K562 (cell line): Measurements from ENCODE around the gene POMGNT1. TPM values are rescaled to one million over a fixed set of nuclear protein-coding genes. Genes with fewer than 3 reads are reported as not detected.
A peak's percentile ranks its signal among the peaks of the same experiment; 100 is the strongest.

ENCODE experiments used
- ATF3 ChIP-seq, 2 experiments: fragments of 450-650 bp in 1 of 2; sonication (generic) in 1 of 2; formaldehyde crosslinking in 1 of 2; IDR thresholded peaks in 1 of 2; conservative IDR thresholded peaks in 1 of 2; 2 replicates each; pipeline versions ENCODE4 v1.6.1 to v1.8.1; 2016 to 2023; ENCODE audit warnings: mild to moderate bottlenecking in 2 of 2, moderate library complexity in 2 of 2, inconsistent platforms in 1 of 2, missing genetic modification reagents in 1 of 2
- BRD4 ChIP-seq: fragments of 200-600 bp; sonication (generic); IDR thresholded peaks from 2 replicates; pipeline ENCODE4 v1.6.1; 2017; ENCODE audit warnings: inconsistent platforms
- BRD9 ChIP-seq: fragments of 450-650 bp; IDR thresholded peaks from 2 replicates; pipeline ENCODE4 v1.6.1; 2018; ENCODE audit warnings: low read depth; ENCODE audit not compliant: partially characterized antibody
- BRF1 ChIP-seq: IDR thresholded peaks from 3 replicates; pipeline ENCODE4 v1.6.1; 2011; ENCODE audit warnings: borderline replicate concordance, mild to moderate bottlenecking; ENCODE audit not compliant: insufficient read length; ENCODE audit errors: extremely low read depth
- CHD4 ChIP-seq: fragments of 200-600 bp; sonication (generic); IDR thresholded peaks from 3 replicates; pipeline ENCODE4 v1.6.1; 2012; ENCODE audit warnings: low read depth, mild to moderate bottlenecking, mixed read lengths, low read length, inconsistent platforms; ENCODE audit not compliant: insufficient read depth, insufficient replicate concordance, poor library complexity, severe bottlenecking
- DEAF1 ChIP-seq: fragments of 450-650 bp; formaldehyde crosslinking; IDR thresholded peaks from 2 replicates; pipeline ENCODE4 v1.4.0; 2020; ENCODE audit warnings: mild to moderate bottlenecking, moderate library complexity
- GTF2A2 ChIP-seq: IDR thresholded peaks from 2 replicates; pipeline ENCODE4 v1.6.1; 2016; ENCODE audit warnings: mild to moderate bottlenecking, missing genetic modification characterization, missing compliant biosample characterization
- ILF3 ChIP-seq: fragments of 450-650 bp; IDR thresholded peaks from 2 replicates; pipeline ENCODE4 v1.6.1; 2018; ENCODE audit warnings: antibody characterized with exemption, mild to moderate bottlenecking, moderate library complexity, borderline replicate concordance
- MITF ChIP-seq: IDR thresholded peaks from 2 replicates; pipeline ENCODE4 v1.6.1; 2014; ENCODE audit warnings: antibody characterized with exemption
- MLLT1 ChIP-seq, 2 experiments: fragments of 450-650 bp; IDR thresholded peaks; 2 replicates each; pipeline ENCODE4 v1.6.1; 2016
- MTA1 ChIP-seq: fragments of 450-650 bp; IDR thresholded peaks from 2 replicates; pipeline ENCODE4 v1.6.1; 2017; ENCODE audit warnings: borderline replicate concordance
- NFIX ChIP-seq: fragments of 250-450 bp; sonication (Bioruptor Pico); IDR thresholded peaks from 2 replicates; pipeline ENCODE4 v1.4.0; 2020; ENCODE audit warnings: low read depth, mild to moderate bottlenecking, moderate library complexity
- NFXL1 ChIP-seq: fragments of 450-650 bp; formaldehyde crosslinking; IDR thresholded peaks from 2 replicates; pipeline ENCODE4 v1.4.0; 2021; ENCODE audit warnings: mild to moderate bottlenecking
- SMARCA5 ChIP-seq: fragments of 450-650 bp; IDR thresholded peaks from 2 replicates; pipeline ENCODE4 v1.6.1; 2016
- SNRNP70 ChIP-seq: fragments of 200-400 bp; formaldehyde crosslinking; optimal IDR thresholded peaks from 2 replicates; pipeline ENCODE3; 2017; ENCODE audit warnings: low read depth, low read length
- TCF7 ChIP-seq: sonication (generic); IDR thresholded peaks from 2 replicates; pipeline ENCODE4 v1.6.1; 2016; ENCODE audit warnings: antibody characterized with exemption, borderline replicate concordance
- THRA ChIP-seq: fragments of 450-650 bp; IDR thresholded peaks from 2 replicates; pipeline ENCODE4 v1.6.1; 2017; ENCODE audit warnings: mild to moderate bottlenecking, moderate library complexity
- ZBTB26 ChIP-seq: fragments of 450-650 bp; formaldehyde crosslinking; IDR thresholded peaks from 2 replicates; pipeline ENCODE4 v1.4.0; 2022; ENCODE audit warnings: missing genetic modification characterization
- ZKSCAN1 ChIP-seq: fragments of 150-350 bp; IDR thresholded peaks from 2 replicates; pipeline ENCODE4 v1.6.1; 2016; ENCODE audit warnings: low read depth, low read length
- ZNF311 ChIP-seq: fragments of 250-450 bp; sonication (Bioruptor Pico); IDR thresholded peaks from 2 replicates; pipeline ENCODE4 v1.4.0; 2020; ENCODE audit warnings: mild to moderate bottlenecking, moderate library complexity
- ZNF384 ChIP-seq: IDR thresholded peaks from 2 replicates; pipeline ENCODE4 v1.6.1; 2012; ENCODE audit warnings: low read depth, low read length, improper control_type of control experiment
- polyA plus RNA-seq, 8 experiments: library from polyadenylated mRNA; depleted of rRNA in 4 of 8; stranded (reverse) in 5 of 8; unstranded in 3 of 8; fragments of >200 nt; fragmentation: Nextera tagmentation in 2 of 8; fragmentation: Illumina TruSeq in 1 of 8; extraction: Ambion mirVana in 2 of 8; extraction: Trizol in 1 of 8; gene quantifications; 2 replicates each; pipeline versions ENCODE4 v1.2.1 to v1.2.3, GENCODE V29; 2011 to 2014; ENCODE audit warnings: inconsistent platforms in 1 of 8, missing spikeins in 1 of 8
- total RNA-seq, 7 experiments: library from RNA; depleted of rRNA in 6 of 7; stranded (reverse); fragments of >200 nt in 6 of 7; fragmentation: Illumina TruSeq in 2 of 7; extraction: Trizol in 2 of 7; gene quantifications; 2 replicates each; pipeline versions ENCODE4 v1.2.1 to v1.2.3, GENCODE V29; 2011 to 2021; ENCODE audit warnings: low replicate concordance in 1 of 7

Gene POMGNT1
- total and polyA plus RNA-seq, 9 of the 15 experiments (the other 6 are each of a cell fraction or from before 2014, with no cell fraction given) = 14.1 to 58.9 (median 37.8) TPM

- TF ChIP-seq ZBTB26 (CRISPR knock-in tag) (no peak), MLLT1 (IDR thresholded peaks at IDR 0.05) (no peak), THRA (no peak), NFIX (CRISPR knock-in tag) (no peak), MITF (no peak), BRF1 (no peak), DEAF1 (0 out of 2 replicates have a peak, but pooled peaks have one; percentile 26), GTF2A2 (no peak), BRD4 (no peak), ZNF384 (no peak), ILF3 (no peak), TCF7 (no peak), BRD9 (no peak), ZKSCAN1 (no peak), SNRNP70 (no peak), ZNF311 (CRISPR knock-in tag) (no peak), ATF3 (IDR thresholded peaks at IDR 0.05) (peak; percentile 98), ATF3 (CRISPR knock-in tag; conservative IDR thresholded peaks at IDR 0.05) (peak; percentile 75; the same call in 1 of the 2 replicates), SMARCA5 (no peak), CHD4 (no peak), NFXL1 (CRISPR knock-in tag) (no peak), MTA1 (peak; percentile 15; the same call in 1 of the 2 replicates)
These were observed 24.8 kb downstream of the POMGNT1 start (continued) for GRCh38 chr1:46173361-46173856.
